Subcutaneous adipose tissue (tissue), 4 donors: ENCODE measurements around the gene NUP107. TPM values are rescaled to one million over a fixed set of nuclear protein-coding genes. Genes with fewer than 3 reads are reported as not detected.

ENCODE experiments used
- CTCF ChIP-seq: fragments of 450-650 bp; IDR thresholded peaks from one replicate; pipeline ENCODE4 v1.5.1; 2016; ENCODE audit warnings: low read depth, mild to moderate bottlenecking, control low read depth, antibody characterized with exemption, moderate library complexity
- total RNA-seq, 4 donors: library from RNA; depleted of rRNA; stranded (reverse); fragments of >200 nt; gene quantifications; one replicate each; pipeline ENCODE4 v1.1.0, GENCODE V29; 2016

Gene NUP107
- total RNA-seq, 4 donors from 2014 or later: 41.0 to 68.3 (median 51.1) TPM

- TF ChIP-seq CTCF: no peak
Measured at GRCh38 chr12:68648179-68648578, 38.6 kb upstream of the NUP107 start.

- no peak for TF ChIP-seq CTCF
Measured at GRCh38 chr12:68665016-68665569, 21.7 kb upstream of the NUP107 start.

GRCh38 chr12:68667291-68667690, 19.5 kb upstream of the NUP107 start:
- TF ChIP-seq CTCF: no peak

- TF ChIP-seq CTCF: no peak
Measured at GRCh38 chr12:68667896-68668295, 18.9 kb upstream of the NUP107 start.

- no peak for TF ChIP-seq CTCF
Measured at GRCh38 chr12:68671179-68671578, 15.6 kb upstream of the NUP107 start.

- no peak for TF ChIP-seq CTCF
Measured at GRCh38 chr12:68673788-68674187, 13.0 kb upstream of the NUP107 start.

GRCh38 chr12:68674376-68674775, 12.4 kb upstream of the NUP107 start:
- no peak for TF ChIP-seq CTCF
